Measurements from ENCODE around the gene MGAT4A.

Gene MGAT4A

GRCh38 chr2:98650998-98651397 lies 79.9 kb downstream of the MGAT4A start:
- no peak for DNase-seq

GRCh38 chr2:98649992-98650375 lies 80.9 kb downstream of the MGAT4A start:
- peak in 1 of 5 experiments; percentile 8 for DNase-seq

GRCh38 chr2:98649135-98649991 lies 81.6 kb downstream of the MGAT4A start:
- peak; percentile 28 to 89 (median 68) for DNase-seq

GRCh38 chr2:98648451-98648850 lies 82.5 kb downstream of the MGAT4A start:
- DNase-seq: no peak

GRCh38 chr2:98647636-98648035 lies 83.3 kb downstream of the MGAT4A start:
- DNase-seq: no peak

GRCh38 chr2:98643496-98644100 lies 87.3 kb downstream of the MGAT4A start:
- no peak for DNase-seq

- DNase-seq: peak in 3 of 5 experiments; percentile 33 to 95 (median 88)
Observed at GRCh38 chr2:98637401-98638147, 93.4 kb downstream of the MGAT4A start.

- peak in 4 of 5 experiments; percentile 29 to 90 (median 42) for DNase-seq
Observed at GRCh38 chr2:98634406-98635092, 96.4 kb downstream of the MGAT4A start.

- no peak for DNase-seq
Observed at GRCh38 chr2:98632351-98632750, 98.6 kb downstream of the MGAT4A start.

GRCh38 chr2:98623657-98624056 lies 107.3 kb downstream of the MGAT4A start:
- DNase-seq: no peak

- DNase-seq: peak in 1 of 5 experiments; percentile 41
Observed at GRCh38 chr2:98617149-98617548, 113.8 kb downstream of the MGAT4A start.

GRCh38 chr2:98615481-98615880 lies 115.5 kb downstream of the MGAT4A start:
- DNase-seq: peak in 1 of 5 experiments; percentile 33

- no peak for DNase-seq
Observed at GRCh38 chr2:98614024-98614739, 116.8 kb downstream of the MGAT4A start.

GRCh38 chr2:98608962-98609604 lies 121.8 kb downstream of the MGAT4A start:
- DNase-seq: no peak

GRCh38 chr2:98608116-98608961 lies 122.6 kb downstream of the MGAT4A start, which contains the start of the genes COA5 and UNC50:
Gene COA5, minus strand, starts transcription at chr2:98608512. Its CDS starts 107 bp downstream, at chr2:98608405.
Gene UNC50, plus strand, starts transcription at chr2:98608589. Its CDS starts 1,171 bp downstream, at chr2:98609760.
- DNase-seq: peak; percentile 84 to 96 (median 90)

- no peak for DNase-seq
Observed at GRCh38 chr2:98607741-98608115, 123.2 kb downstream of the MGAT4A start.

- no peak for DNase-seq
Observed at GRCh38 chr2:98607104-98607503, 123.8 kb downstream of the MGAT4A start.

- no peak for DNase-seq
Observed at GRCh38 chr2:98606431-98606830, 124.5 kb downstream of the MGAT4A start.

GRCh38 chr2:98605076-98605475 lies 125.9 kb downstream of the MGAT4A start:
- no peak for DNase-seq

- DNase-seq: no peak
Observed at GRCh38 chr2:98604547-98604946, 126.4 kb downstream of the MGAT4A start.

Data from T-helper 2 cell (primary cell).